ENCODE results near the gene MIOX. TPM values are rescaled to one million over a fixed set of nuclear protein-coding genes. Genes with fewer than 3 reads are reported as not detected.

Gene MIOX
- total RNA-seq, 1 donor from 2014 or later, result not detected

GRCh38 chr22:50535113-50535512 lies 48.5 kb downstream of the MIOX start:
- TF ChIP-seq CTCF (IDR thresholded peaks at IDR 0.05; ENCODE audit: borderline replicate concordance), result no peak
- no peak overlapping the region for H3K27ac ChIP-seq (replicated peaks)
- no peaks in the 10 kb centered on the region for H3K36me3 ChIP-seq
- H3K4me1 ChIP-seq, result peaks cover 43% of the 10 kb centered on the region
- H3K27me3 ChIP-seq (ENCODE audit: low read depth), result peaks cover 64% of the 10 kb centered on the region
- no peak for DNase-seq
- no peak overlapping the region for H3K4me3 ChIP-seq
- intact Hi-C loops (cut with micrococcal nuclease), result no loop called here
- no peaks in the 10 kb centered on the region for H3K9me3 ChIP-seq (replicated peaks)

GRCh38 chr22:50536226-50536625 lies 49.6 kb downstream of the MIOX start:
- H3K4me3 ChIP-seq, result no peak overlapping the region
- TF ChIP-seq CTCF (IDR thresholded peaks at IDR 0.05; ENCODE audit: borderline replicate concordance), result no peak
- H3K27ac ChIP-seq (replicated peaks), result no peak overlapping the region
- no peaks in the 10 kb centered on the region for H3K36me3 ChIP-seq
- intact Hi-C loops (cut with micrococcal nuclease), result no loop called here
- no peaks in the 10 kb centered on the region for H3K9me3 ChIP-seq (replicated peaks)
- peaks cover 53% of the 10 kb centered on the region for H3K27me3 ChIP-seq (ENCODE audit: low read depth)
- DNase-seq, result no peak
- H3K4me1 ChIP-seq, result peaks cover 33% of the 10 kb centered on the region

- TF ChIP-seq CTCF (IDR thresholded peaks at IDR 0.05; ENCODE audit: borderline replicate concordance), result no peak
- DNase-seq, result no peak
- intact Hi-C loops (cut with micrococcal nuclease), result no loop called here
- peak overlapping the region; percentile 87 for H3K27ac ChIP-seq (replicated peaks)
- no peak overlapping the region for H3K4me3 ChIP-seq
- H3K27me3 ChIP-seq (ENCODE audit: low read depth), result peaks cover 38% of the 10 kb centered on the region
- no peaks in the 10 kb centered on the region for H3K36me3 ChIP-seq
- H3K4me1 ChIP-seq, result peaks cover 18% of the 10 kb centered on the region
- H3K9me3 ChIP-seq (replicated peaks), result no peaks in the 10 kb centered on the region
These were observed 51.1 kb downstream of the MIOX start for GRCh38 chr22:50537765-50538164.

Other genes starting within 250 kb of the MIOX start
- 18.3 TPM for gene TUBGCP6, start 241.8 kb upstream of the MIOX start, total RNA-seq
- gene HDAC10, start 235.6 kb upstream of the MIOX start, total RNA-seq, result 13.6 TPM
- 17.2 TPM for gene MAPK12, start 225.2 kb upstream of the MIOX start, total RNA-seq
- 7.8 TPM for gene MAPK11, start 216.5 kb upstream of the MIOX start, total RNA-seq
- gene PLXNB2, start 179.2 kb upstream of the MIOX start, total RNA-seq, result 50.2 TPM
- gene DENND6B, start 159.8 kb upstream of the MIOX start, total RNA-seq, result 1.2 TPM
- gene PPP6R2, start 143.5 kb upstream of the MIOX start, total RNA-seq, result 38.6 TPM
- 55.8 TPM for gene SBF1, start 11.8 kb upstream of the MIOX start, total RNA-seq
- not detected for gene ADM2, start 5.3 kb upstream of the MIOX start, total RNA-seq
- 23.4 TPM for gene LMF2, start 20.8 kb downstream of the MIOX start, total RNA-seq
- 27.7 TPM for gene NCAPH2, start 21.4 kb downstream of the MIOX start, total RNA-seq
- gene SCO2, start 38.7 kb downstream of the MIOX start, total RNA-seq, result not detected
- gene TYMP, start 43.2 kb downstream of the MIOX start, total RNA-seq, result 11.6 TPM
- not detected for gene KLHDC7B, start 59.0 kb downstream of the MIOX start, total RNA-seq
- gene SYCE3, start 76.1 kb downstream of the MIOX start, total RNA-seq, result not detected
- 394 TPM for gene CPT1B, start 91.6 kb downstream of the MIOX start, total RNA-seq
- gene CHKB, start 96.0 kb downstream of the MIOX start, total RNA-seq, result 36.0 TPM
- 0.33 TPM for gene MAPK8IP2, start 113.9 kb downstream of the MIOX start, total RNA-seq
- 23.5 TPM for gene ARSA, start 141.3 kb downstream of the MIOX start, total RNA-seq
- gene SHANK3, start 186.0 kb downstream of the MIOX start, total RNA-seq, result 23.1 TPM

Data from left ventricle myocardium inferior (tissue), 1 donor.